Fibroblast of lung (primary cell): ENCODE data around the gene STMN3.

Experiments used
- EZH2 ChIP-seq: IDR thresholded peaks from 2 replicates; pipeline ENCODE4 v1.5.1; 2012; ENCODE audit warnings: low read length, control low read depth, mild to moderate bottlenecking; ENCODE audit errors: missing control alignments
- TF ChIP-seq, protein P1 (sequence below), 2 donors: IDR thresholded peaks in 1 of 2; conservative IDR thresholded peaks in 1 of 2; 1 replicate in 1 of 2; 2 replicates in 1 of 2; pipeline ENCODE4 v1.5.1; 2011 to 2012; ENCODE audit warnings: low read length in 2 of 2, control low read depth in 1 of 2, inconsistent platforms in 1 of 2, low read depth in 1 of 2, mild to moderate bottlenecking in 1 of 2

DNA sequence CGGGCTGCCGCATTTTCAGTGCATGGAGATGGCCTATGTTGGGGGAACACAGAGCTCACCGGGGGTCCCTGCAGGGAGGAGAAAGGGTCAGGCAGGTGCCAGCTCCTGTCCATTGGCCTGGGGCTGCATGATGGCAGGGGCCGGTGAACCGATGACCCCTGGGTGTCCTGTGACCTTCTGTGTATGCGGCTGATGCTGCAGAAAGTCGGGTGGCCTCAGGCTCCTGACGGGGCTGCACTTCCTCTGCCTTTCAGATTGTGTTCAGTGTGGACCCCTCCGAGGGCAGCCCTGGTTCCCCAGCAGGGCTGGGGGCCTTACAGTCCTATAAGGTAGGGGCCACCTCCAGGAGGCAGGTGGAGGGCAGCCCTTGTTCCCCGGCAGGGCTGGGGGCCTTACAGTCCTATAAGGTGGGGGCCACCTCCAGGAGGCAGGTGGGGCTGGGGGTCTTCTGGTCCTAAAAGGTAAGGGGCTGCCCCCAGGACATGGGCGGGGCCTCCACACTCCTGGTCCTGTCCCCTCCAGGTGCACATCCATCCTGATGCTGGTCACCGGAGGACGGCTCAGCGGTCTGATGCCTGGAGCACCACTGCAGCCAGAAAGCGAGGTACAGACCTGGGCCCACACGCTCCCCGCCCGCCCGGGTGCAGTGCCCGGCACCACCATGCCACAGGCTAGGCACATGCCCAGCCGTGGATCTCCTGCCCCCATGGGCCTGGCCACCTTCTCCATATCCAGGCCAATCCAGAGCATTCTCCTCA, 32.2 kb upstream of the STMN3 start:
- TF ChIP-seq, protein P1, sequence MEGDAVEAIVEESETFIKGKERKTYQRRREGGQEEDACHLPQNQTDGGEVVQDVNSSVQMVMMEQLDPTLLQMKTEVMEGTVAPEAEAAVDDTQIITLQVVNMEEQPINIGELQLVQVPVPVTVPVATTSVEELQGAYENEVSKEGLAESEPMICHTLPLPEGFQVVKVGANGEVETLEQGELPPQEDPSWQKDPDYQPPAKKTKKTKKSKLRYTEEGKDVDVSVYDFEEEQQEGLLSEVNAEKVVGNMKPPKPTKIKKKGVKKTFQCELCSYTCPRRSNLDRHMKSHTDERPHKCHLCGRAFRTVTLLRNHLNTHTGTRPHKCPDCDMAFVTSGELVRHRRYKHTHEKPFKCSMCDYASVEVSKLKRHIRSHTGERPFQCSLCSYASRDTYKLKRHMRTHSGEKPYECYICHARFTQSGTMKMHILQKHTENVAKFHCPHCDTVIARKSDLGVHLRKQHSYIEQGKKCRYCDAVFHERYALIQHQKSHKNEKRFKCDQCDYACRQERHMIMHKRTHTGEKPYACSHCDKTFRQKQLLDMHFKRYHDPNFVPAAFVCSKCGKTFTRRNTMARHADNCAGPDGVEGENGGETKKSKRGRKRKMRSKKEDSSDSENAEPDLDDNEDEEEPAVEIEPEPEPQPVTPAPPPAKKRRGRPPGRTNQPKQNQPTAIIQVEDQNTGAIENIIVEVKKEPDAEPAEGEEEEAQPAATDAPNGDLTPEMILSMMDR (conservative IDR thresholded peaks at IDR 0.05 in 1 of 2, IDR thresholded peaks at IDR 0.05 in 1 of 2; ENCODE audit: low read depth in 1 of 2, low read length in 2 of 2), result no peak
- TF ChIP-seq EZH2, result no peak
